ENCODE data around the gene ADORA2A. TPM values are rescaled to one million over a fixed set of nuclear protein-coding genes. Genes with fewer than 3 reads are reported as not detected.

ADORA2A gene
- total RNA-seq, 2 experiments from 2014 or later: 15.5 to 16.4 TPM

- Mint-ChIP-seq H3K4me3 (no peak overlapping the region), H3K27ac (no peak overlapping the region), H3K4me1 (ENCODE audit: low read depth) (no peaks in the 10 kb centered on the region), H3K9me3 (no peaks in the 10 kb centered on the region), H3K36me3 (ENCODE audit: low read depth) (peaks cover 4% of the 10 kb centered on the region), H3K27me3 (no peaks in the 10 kb centered on the region)
- TF ChIP-seq CTCF (IDR thresholded peaks at IDR 0.05): no peak
- Histone ChIP-seq H3K4me1 (ENCODE audit: insufficient read depth, low read length) (no peaks in the 10 kb centered on the region), H3K4me3 (ENCODE audit: low read length) (no peak overlapping the region), H3K36me3 (ENCODE audit: insufficient read depth, low read length) (no peaks in the 10 kb centered on the region), H3K27ac (ENCODE audit: low read depth in 1 of 2, low read length in 2 of 2) (no peak overlapping the region), H3K27me3 (ENCODE audit: control insufficient read depth in 1 of 2, insufficient read depth in 2 of 2, low read length in 2 of 2) (no peaks in the 10 kb centered on the region), H3K9me3 (ENCODE audit: control insufficient read depth in 1 of 2, insufficient read depth in 1 of 2, low read length in 2 of 2) (peaks cover 4 to 9% of the 10 kb centered on the region in 2 experiments)
- ATAC-seq (ENCODE audit: poor library complexity) (no peak), DNase-seq (no peak)
- intact Hi-C loops (cut with DNase I, micrococcal nuclease): no loop called here
- POLR2A ChIA-PET: no interaction called here
- CTCF ChIA-PET: no interaction called here
Measured at GRCh38 chr22:24450610-24451009, 23.2 kb downstream of the ADORA2A start.

GRCh38 chr22:24451162-24451561, 23.8 kb downstream of the ADORA2A start:
- no peak for DNase-seq
- no peaks in the 10 kb centered on the region for H3K36me3 ChIP-seq (ENCODE audit: insufficient read depth, low read length)

GRCh38 chr22:24453853-24454252, 26.5 kb downstream of the ADORA2A start:
- H3K27me3 ChIP-seq (ENCODE audit: control insufficient read depth in 1 of 2, insufficient read depth in 2 of 2, low read length in 2 of 2): no peaks in the 10 kb centered on the region
- no peak for DNase-seq
- H3K9me3 Mint-ChIP-seq: no peaks in the 10 kb centered on the region
- no peaks in the 10 kb centered on the region for H3K4me1 ChIP-seq (ENCODE audit: insufficient read depth, low read length)
- H3K27me3 Mint-ChIP-seq: no peaks in the 10 kb centered on the region
- H3K36me3 Mint-ChIP-seq (ENCODE audit: low read depth): peaks cover 6% of the 10 kb centered on the region
- intact Hi-C loops (cut with DNase I, micrococcal nuclease): no loop called here
- no peaks in the 10 kb centered on the region for H3K4me1 Mint-ChIP-seq (ENCODE audit: low read depth)
- H3K36me3 ChIP-seq (ENCODE audit: insufficient read depth, low read length): no peaks in the 10 kb centered on the region
- ChIA-PET CTCF (no interaction called here), POLR2A (interaction anchor here (1.5 kb wide), 1 partner anchor 19 kb away, joined by 4 read pairs; no protein-coding TSS in a partner anchor)
- no peak overlapping the region for H3K4me3 ChIP-seq (ENCODE audit: low read length)
- H3K27ac ChIP-seq (ENCODE audit: low read depth in 1 of 2, low read length in 2 of 2): no peak overlapping the region
- no peak overlapping the region for H3K27ac Mint-ChIP-seq
- H3K4me3 Mint-ChIP-seq: no peak overlapping the region
- peaks cover 4 to 9% of the 10 kb centered on the region in 2 experiments for H3K9me3 ChIP-seq (ENCODE audit: control insufficient read depth in 1 of 2, insufficient read depth in 1 of 2, low read length in 2 of 2)
- ATAC-seq (ENCODE audit: poor library complexity): no peak
- TF ChIP-seq CTCF (IDR thresholded peaks at IDR 0.05): no peak

More at GRCh38 chr22:24451162-24451561, 23.8 kb downstream of the ADORA2A start:
- Histone ChIP-seq H3K27ac (ENCODE audit: low read depth in 1 of 2, low read length in 2 of 2) (no peak overlapping the region), H3K9me3 (ENCODE audit: control insufficient read depth in 1 of 2, insufficient read depth in 1 of 2, low read length in 2 of 2) (peaks cover 4 to 9% of the 10 kb centered on the region in 2 experiments), H3K27me3 (ENCODE audit: control insufficient read depth in 1 of 2, insufficient read depth in 2 of 2, low read length in 2 of 2) (no peaks in the 10 kb centered on the region), H3K4me1 (ENCODE audit: insufficient read depth, low read length) (no peaks in the 10 kb centered on the region), H3K4me3 (ENCODE audit: low read length) (no peak overlapping the region)
- no peak overlapping the region for H3K27ac Mint-ChIP-seq
- intact Hi-C loops (cut with DNase I, micrococcal nuclease): no loop called here
- TF ChIP-seq CTCF (IDR thresholded peaks at IDR 0.05): no peak
- ChIA-PET CTCF (no interaction called here), POLR2A (no interaction called here)
- peaks cover 4% of the 10 kb centered on the region for H3K36me3 Mint-ChIP-seq (ENCODE audit: low read depth)
- no peaks in the 10 kb centered on the region for H3K9me3 Mint-ChIP-seq
- ATAC-seq (ENCODE audit: poor library complexity): no peak
- no peaks in the 10 kb centered on the region for H3K4me1 Mint-ChIP-seq (ENCODE audit: low read depth)
- no peak overlapping the region for H3K4me3 Mint-ChIP-seq
- H3K27me3 Mint-ChIP-seq: no peaks in the 10 kb centered on the region

Data from CD4-positive, alpha-beta T cell (primary cell).